Body of pancreas (tissue), 4 donors: ENCODE data around the gene EED.

Experiments used
- CTCF ChIP-seq, 7 experiments: fragments of 450-650 bp in 4 of 7; fragments of 200-600 bp in 3 of 7; sonication (generic) in 3 of 7; IDR thresholded peaks; one replicate each; pipeline ENCODE4 v1.5.1; 2016 to 2019; ENCODE audit warnings: antibody characterized with exemption in 7 of 7
- POLR2A ChIP-seq, 3 donors: fragments of 450-650 bp; IDR thresholded peaks; one replicate each; pipeline ENCODE4 v1.6.1; 2016; ENCODE audit warnings: antibody characterized with exemption in 3 of 3, mild to moderate bottlenecking in 2 of 3

- TF ChIP-seq CTCF (IDR thresholded peaks at IDR 0.05) (no peak), POLR2A (IDR thresholded peaks at IDR 0.05) (no peak)
Observed at GRCh38 chr11:86245369-86246292, 1.1 kb downstream of the EED start.
